HG02610 (cell line): ENCODE data around the gene RPL10.

Experiments used
- ATAC-seq: cut with Tn5 transposase; IDR thresholded peaks from one replicate; pipeline ENCODE4 v1.9.1; 2021; ENCODE audit warnings: mild to moderate bottlenecking, moderate library complexity; ENCODE audit not compliant: unreplicated experiment

The RPL10 gene

GRCh38 chrX:154360155-154360713 lies 37.9 kb upstream of the RPL10 start:
- no peak for ATAC-seq

GRCh38 chrX:154362085-154362742 lies 36.0 kb upstream of the RPL10 start:
- no peak for ATAC-seq

- ATAC-seq = no peak
Measured at GRCh38 chrX:154363706-154364439, 34.3 kb upstream of the RPL10 start.

- no peak for ATAC-seq
Measured at GRCh38 chrX:154365052-154365600, 33.1 kb upstream of the RPL10 start.

- ATAC-seq = no peak
Measured at GRCh38 chrX:154365997-154366665, 32.0 kb upstream of the RPL10 start.

- no peak for ATAC-seq
Measured at GRCh38 chrX:154366666-154367055, 31.5 kb upstream of the RPL10 start.

GRCh38 chrX:154367474-154368308 lies 30.5 kb upstream of the RPL10 start:
- ATAC-seq = no peak

- ATAC-seq = no peak
Measured at GRCh38 chrX:154368630-154369448, 29.3 kb upstream of the RPL10 start.

GRCh38 chrX:154369449-154370299 lies 28.5 kb upstream of the RPL10 start:
- ATAC-seq = no peak

GRCh38 chrX:154370300-154371016 lies 27.7 kb upstream of the RPL10 start:
- ATAC-seq = no peak

GRCh38 chrX:154371017-154371788 lies 27.0 kb upstream of the RPL10 start:
- peak; percentile 72 for ATAC-seq

GRCh38 chrX:154371789-154372300 lies 26.3 kb upstream of the RPL10 start:
- ATAC-seq = no peak

- no peak for ATAC-seq
Measured at GRCh38 chrX:154372612-154373022, 25.6 kb upstream of the RPL10 start.

- ATAC-seq = no peak
Measured at GRCh38 chrX:154373340-154374306, 24.6 kb upstream of the RPL10 start.

- ATAC-seq = no peak
Measured at GRCh38 chrX:154374313-154375155, 23.6 kb upstream of the RPL10 start, which contains the start of gene FLNA. TSS of gene FLNA (minus strand) at chrX:154374634. CDS start at chrX:154371245, 3,389 bp downstream.
